GM12878 (cell line): ENCODE results near the gene AP3B1.

ENCODE experiments used
- CBX5 ChIP-seq: sonication (generic); IDR thresholded peaks from 2 replicates; pipeline ENCODE4 v1.6.1; 2016; ENCODE audit warnings: low read depth, moderate library complexity, mild to moderate bottlenecking, inconsistent platforms
- ELK1 ChIP-seq: IDR thresholded peaks from 2 replicates; pipeline ENCODE4 v1.6.1; 2012; ENCODE audit warnings: low read depth, low read length, improper control_type of control experiment
- FOXK2 ChIP-seq: fragments of 450-650 bp; IDR thresholded peaks from 2 replicates; pipeline ENCODE4 v1.6.1; 2017; ENCODE audit warnings: mild to moderate bottlenecking, moderate library complexity
- POLR2A ChIP-seq: IDR thresholded peaks from 2 replicates; pipeline ENCODE4 v1.6.1; 2011; ENCODE audit warnings: low read depth, mild to moderate bottlenecking, low read length
- POLR2AphosphoS5 ChIP-seq: IDR thresholded peaks from 2 replicates; pipeline ENCODE4 v1.6.1; 2011; ENCODE audit warnings: mild to moderate bottlenecking, low read length, inconsistent platforms
- SP1 ChIP-seq: IDR thresholded peaks from one replicate; pipeline ENCODE4 v1.6.1; 2011; ENCODE audit warnings: low read depth, low read length
- ZNF274 ChIP-seq: IDR thresholded peaks from one replicate; pipeline ENCODE4 v1.8.0; 2011; ENCODE audit not compliant: insufficient read length, insufficient read depth

- TF ChIP-seq POLR2A (no peak), ZNF274 (no peak), FOXK2 (no peak), ELK1 (no peak), POLR2AphosphoS5 (no peak), CBX5 (no peak), SP1 (no peak)
These were observed 41.3 kb downstream of the AP3B1 start for GRCh38 chr5:78253201-78253600.
